ENCODE measurements around the gene GFRA1.

GFRA1 gene

DNA sequence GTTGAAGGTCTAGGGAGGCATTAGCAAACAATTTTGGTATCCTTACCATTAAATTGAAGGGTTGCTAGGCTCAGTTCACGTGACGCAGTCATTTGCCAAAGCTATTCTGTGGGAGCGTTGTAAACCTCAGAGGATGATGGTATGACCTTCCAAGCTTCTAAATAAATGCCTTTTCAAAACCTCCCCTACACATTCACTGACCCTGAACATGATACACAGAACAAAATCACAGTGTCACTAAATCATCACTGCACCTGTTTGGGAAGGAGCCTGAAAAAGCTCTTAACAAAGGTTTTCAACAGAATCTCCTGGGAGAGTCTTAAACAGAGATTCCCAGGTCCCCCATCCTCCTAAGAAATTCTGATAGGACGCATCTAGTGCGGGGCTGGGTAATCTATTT, 38.0 kb upstream of the GFRA1 start:
- H3K79me2 ChIP-seq (ENCODE audit: insufficient read depth, low read depth), result no peaks in the 10 kb centered on the region
- no peak overlapping the region for H3K27ac ChIP-seq
- H3K4me3 ChIP-seq (IDR thresholded peaks at IDR 0.05; ENCODE audit: insufficient read depth, low read depth, low read length), result no peak overlapping the region
- no peak overlapping the region for H3K9ac ChIP-seq
- TF ChIP-seq, protein P1, sequence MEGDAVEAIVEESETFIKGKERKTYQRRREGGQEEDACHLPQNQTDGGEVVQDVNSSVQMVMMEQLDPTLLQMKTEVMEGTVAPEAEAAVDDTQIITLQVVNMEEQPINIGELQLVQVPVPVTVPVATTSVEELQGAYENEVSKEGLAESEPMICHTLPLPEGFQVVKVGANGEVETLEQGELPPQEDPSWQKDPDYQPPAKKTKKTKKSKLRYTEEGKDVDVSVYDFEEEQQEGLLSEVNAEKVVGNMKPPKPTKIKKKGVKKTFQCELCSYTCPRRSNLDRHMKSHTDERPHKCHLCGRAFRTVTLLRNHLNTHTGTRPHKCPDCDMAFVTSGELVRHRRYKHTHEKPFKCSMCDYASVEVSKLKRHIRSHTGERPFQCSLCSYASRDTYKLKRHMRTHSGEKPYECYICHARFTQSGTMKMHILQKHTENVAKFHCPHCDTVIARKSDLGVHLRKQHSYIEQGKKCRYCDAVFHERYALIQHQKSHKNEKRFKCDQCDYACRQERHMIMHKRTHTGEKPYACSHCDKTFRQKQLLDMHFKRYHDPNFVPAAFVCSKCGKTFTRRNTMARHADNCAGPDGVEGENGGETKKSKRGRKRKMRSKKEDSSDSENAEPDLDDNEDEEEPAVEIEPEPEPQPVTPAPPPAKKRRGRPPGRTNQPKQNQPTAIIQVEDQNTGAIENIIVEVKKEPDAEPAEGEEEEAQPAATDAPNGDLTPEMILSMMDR (conservative IDR thresholded peaks at IDR 0.05; ENCODE audit: low read depth, low read length), result no peak
- no peak overlapping the region for H2AFZ ChIP-seq (ENCODE audit: low read depth)
- H3K4me1 ChIP-seq (ENCODE audit: low read depth, poor library complexity, severe bottlenecking), result peaks cover 7% of the 10 kb centered on the region
- no peaks in the 10 kb centered on the region for H3K36me3 ChIP-seq (ENCODE audit: insufficient read depth)
- H4K20me1 ChIP-seq (ENCODE audit: insufficient read depth), result no peaks in the 10 kb centered on the region
- H3K4me2 ChIP-seq, result no peak overlapping the region
- no peaks in the 10 kb centered on the region for H3K27me3 ChIP-seq (ENCODE audit: insufficient read depth, low read depth)

DNA sequence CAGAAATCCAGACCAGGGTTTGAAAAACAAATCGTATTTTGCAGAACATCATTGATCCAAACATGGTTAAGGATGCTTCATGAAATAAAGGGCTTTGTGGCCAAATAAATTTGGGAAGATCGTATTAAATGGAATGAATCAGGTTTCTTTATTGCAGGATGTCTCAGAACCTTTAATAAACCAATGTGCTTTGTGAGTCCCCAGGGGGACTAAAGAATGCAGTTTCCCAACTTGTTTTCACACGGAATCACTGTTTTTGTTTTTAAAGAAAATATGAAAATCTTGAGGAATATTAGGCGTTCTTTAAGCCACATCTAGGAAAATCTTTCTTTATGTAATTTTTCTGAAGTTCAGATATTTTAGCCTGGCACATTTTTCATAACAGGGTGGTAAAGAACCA, 34.4 kb upstream of the GFRA1 start:
- TF ChIP-seq, protein P1 (conservative IDR thresholded peaks at IDR 0.05; ENCODE audit: low read depth, low read length), result no peak
- Histone ChIP-seq H3K27me3 (ENCODE audit: insufficient read depth, low read depth) (no peaks in the 10 kb centered on the region), H3K27ac (no peak overlapping the region), H3K4me1 (ENCODE audit: low read depth, poor library complexity, severe bottlenecking) (no peaks in the 10 kb centered on the region), H3K4me2 (no peak overlapping the region), H3K4me3 (IDR thresholded peaks at IDR 0.05; ENCODE audit: insufficient read depth, low read depth, low read length) (no peak overlapping the region), H4K20me1 (ENCODE audit: insufficient read depth) (no peaks in the 10 kb centered on the region), H3K36me3 (ENCODE audit: insufficient read depth) (no peaks in the 10 kb centered on the region), H3K9ac (no peak overlapping the region), H3K79me2 (ENCODE audit: insufficient read depth, low read depth) (no peaks in the 10 kb centered on the region), H2AFZ (ENCODE audit: low read depth) (no peak overlapping the region)

GRCh38 chr10:116306847-116307246, 33.8 kb upstream of the GFRA1 start:
- H3K9ac ChIP-seq, result no peak overlapping the region
- H3K4me2 ChIP-seq, result no peak overlapping the region
- TF ChIP-seq, protein P1 (conservative IDR thresholded peaks at IDR 0.05; ENCODE audit: low read depth, low read length), result no peak
- H3K27ac ChIP-seq, result no peak overlapping the region
- H3K4me3 ChIP-seq (IDR thresholded peaks at IDR 0.05; ENCODE audit: insufficient read depth, low read depth, low read length), result no peak overlapping the region
- no peaks in the 10 kb centered on the region for H3K27me3 ChIP-seq (ENCODE audit: insufficient read depth, low read depth)
- no peaks in the 10 kb centered on the region for H3K36me3 ChIP-seq (ENCODE audit: insufficient read depth)
- H3K4me1 ChIP-seq (ENCODE audit: low read depth, poor library complexity, severe bottlenecking), result no peaks in the 10 kb centered on the region
- H4K20me1 ChIP-seq (ENCODE audit: insufficient read depth), result no peaks in the 10 kb centered on the region
- no peak overlapping the region for H2AFZ ChIP-seq (ENCODE audit: low read depth)
- H3K79me2 ChIP-seq (ENCODE audit: insufficient read depth, low read depth), result no peaks in the 10 kb centered on the region

- H3K4me3 ChIP-seq (IDR thresholded peaks at IDR 0.05; ENCODE audit: insufficient read depth, low read depth, low read length), result no peak overlapping the region
- no peak overlapping the region for H3K27ac ChIP-seq
These were observed 31.9 kb upstream of the GFRA1 start for GRCh38 chr10:116304923-116305322.

More at GRCh38 chr10:116304923-116305322, 31.9 kb upstream of the GFRA1 start:
- TF ChIP-seq, protein P1 (conservative IDR thresholded peaks at IDR 0.05; ENCODE audit: low read depth, low read length), result no peak
- Histone ChIP-seq H2AFZ (ENCODE audit: low read depth) (no peak overlapping the region), H4K20me1 (ENCODE audit: insufficient read depth) (no peaks in the 10 kb centered on the region), H3K4me2 (no peak overlapping the region), H3K9ac (no peak overlapping the region), H3K4me1 (ENCODE audit: low read depth, poor library complexity, severe bottlenecking) (no peaks in the 10 kb centered on the region), H3K36me3 (ENCODE audit: insufficient read depth) (no peaks in the 10 kb centered on the region), H3K79me2 (ENCODE audit: insufficient read depth, low read depth) (no peaks in the 10 kb centered on the region), H3K27me3 (ENCODE audit: insufficient read depth, low read depth) (no peaks in the 10 kb centered on the region)

All from KMS-11 (cell line).